Nucleus accumbens (tissue), 56 donors: Measurements from ENCODE around the gene ERN2.
A peak's percentile ranks its signal among the peaks of the same experiment; 100 is the strongest.

Experiments used
- DNase-seq, 56 donors: peaks; one replicate each; lab custom pipeline; 2025; lab: John Stamatoyannopoulos, UW

The ERN2 gene

GRCh38 chr16:23650674-23651416, 62.2 kb downstream of the ERN2 start:
- DNase-seq, result peak in 27 of 56 donors; percentile 0 to 77 (median 21)

- no peak for DNase-seq
Measured at GRCh38 chr16:23642246-23642774, 70.7 kb downstream of the ERN2 start.

GRCh38 chr16:23640931-23641765, 71.9 kb downstream of the ERN2 start, which contains the start of the genes DCTN5 and PALB2:
Gene DCTN5, plus strand, starts transcription at chr16:23641466. Its CDS starts 77 bp downstream, at chr16:23641543.
Gene PALB2, minus strand, starts transcription at chr16:23641310. Its CDS starts 153 bp downstream, at chr16:23641157.
- DNase-seq, result peak; percentile 50 to 97 (median 89)

GRCh38 chr16:23640615-23640930, 72.4 kb downstream of the ERN2 start:
- DNase-seq, result peak in 1 of 56 donors; percentile 29
